GM19351 (cell line): ENCODE measurements around the gene HTD2.

Source experiments
- ATAC-seq: cut with Tn5 transposase; IDR thresholded peaks from one replicate; pipeline ENCODE4 v1.9.1; 2021; ENCODE audit warnings: mild to moderate bottlenecking, moderate library complexity; ENCODE audit not compliant: unreplicated experiment

HTD2 gene

DNA sequence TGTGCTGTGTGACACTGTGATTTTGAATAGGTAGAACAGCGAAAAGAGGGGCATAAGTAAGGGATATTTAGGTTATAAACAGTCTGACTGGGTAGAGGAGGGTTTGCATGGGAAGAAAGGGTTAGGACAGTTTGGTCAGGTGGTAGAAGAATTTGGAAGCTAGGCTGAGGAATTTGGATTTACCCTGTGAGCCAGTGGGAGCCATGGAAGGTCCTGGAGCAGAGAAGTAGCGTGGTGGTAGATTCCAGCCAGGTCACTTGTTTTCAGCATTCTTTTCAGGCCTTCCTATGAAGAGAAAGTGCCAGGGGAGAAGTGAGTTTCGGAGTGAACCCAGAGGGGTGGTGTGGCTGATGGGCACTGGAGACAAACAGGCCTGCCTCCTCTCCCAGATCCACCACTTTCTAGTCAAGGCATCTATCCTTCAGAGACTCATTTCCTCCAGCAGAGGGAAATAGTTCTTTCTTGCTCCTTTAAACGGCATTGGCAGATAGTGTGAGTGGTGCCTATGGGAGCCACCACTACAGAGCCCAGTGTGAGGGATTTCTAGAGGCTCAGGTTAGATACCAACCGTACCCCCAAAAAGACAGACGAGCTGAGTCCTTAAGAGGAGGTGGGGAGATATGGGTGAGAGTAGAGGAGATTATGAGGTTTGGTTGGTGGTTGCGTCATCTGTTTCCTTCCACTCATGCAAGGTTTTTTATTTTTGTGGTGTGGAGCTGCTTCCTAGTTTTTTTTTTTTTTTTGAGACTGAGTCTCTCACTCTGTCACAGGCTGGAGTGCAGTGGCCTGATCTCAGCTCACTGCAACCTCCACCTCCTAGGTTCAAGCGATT, 47.6 kb downstream of the HTD2 start:
- peak; percentile 23 for ATAC-seq

DNA sequence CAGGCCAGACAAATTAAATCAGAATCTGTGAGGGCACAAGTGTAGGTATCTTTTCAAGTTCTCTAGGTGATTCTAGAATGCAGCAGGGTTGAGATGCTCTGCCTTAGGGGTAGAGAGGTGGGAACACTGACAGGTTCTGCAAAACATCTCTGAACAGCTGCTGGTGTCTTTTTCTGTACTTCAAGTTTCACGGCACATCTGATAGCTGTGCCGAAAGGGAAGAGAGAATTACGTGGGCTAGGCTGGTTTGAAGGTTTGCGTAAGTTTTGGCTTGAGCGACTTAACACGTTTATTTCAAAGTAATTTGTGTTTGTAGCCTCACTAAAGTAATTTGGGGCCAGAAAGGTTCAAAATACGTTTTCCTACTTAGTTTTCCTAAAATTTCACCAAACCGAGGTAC, 48.9 kb downstream of the HTD2 start:
- peak; percentile 52 for ATAC-seq

DNA sequence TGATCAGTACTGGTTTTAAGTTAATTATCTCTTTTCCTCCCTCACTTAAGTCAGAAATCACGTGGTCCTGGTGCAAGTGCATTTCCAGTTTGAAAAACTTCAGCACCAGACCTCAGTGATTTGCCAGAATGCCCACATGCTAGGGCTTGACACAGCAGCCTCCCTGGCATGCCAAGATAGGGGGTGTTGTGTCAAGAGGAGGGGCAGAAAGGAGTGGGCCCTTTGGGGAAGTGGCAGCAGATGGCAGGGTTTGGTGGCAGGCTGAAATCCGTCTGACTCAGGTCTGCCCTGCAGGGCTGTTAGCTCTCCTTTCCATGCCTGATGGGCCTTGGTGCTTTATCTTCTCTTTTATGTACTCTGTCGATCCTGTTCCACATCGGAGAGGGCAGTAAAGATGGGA, 49.7 kb downstream of the HTD2 start:
- no peak for ATAC-seq

DNA sequence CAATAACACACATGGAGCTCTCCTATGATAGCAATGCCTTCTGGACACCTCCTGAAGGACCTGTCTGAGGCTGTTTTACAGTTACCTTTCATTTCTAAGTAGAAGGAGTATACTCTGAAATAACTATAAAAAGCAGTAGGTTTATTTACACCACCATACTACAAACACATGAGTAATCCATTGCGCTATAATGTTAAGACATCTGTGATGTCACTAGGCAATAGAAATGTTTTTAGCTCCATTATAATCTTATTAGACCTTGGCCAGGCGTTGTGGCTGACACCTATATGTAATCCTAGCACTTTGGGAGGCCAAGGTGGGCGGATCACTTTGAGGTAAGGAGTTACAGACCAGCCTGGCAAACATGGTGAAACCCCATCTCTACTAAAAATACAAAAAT, 51.1 kb downstream of the HTD2 start:
- no peak for ATAC-seq

DNA sequence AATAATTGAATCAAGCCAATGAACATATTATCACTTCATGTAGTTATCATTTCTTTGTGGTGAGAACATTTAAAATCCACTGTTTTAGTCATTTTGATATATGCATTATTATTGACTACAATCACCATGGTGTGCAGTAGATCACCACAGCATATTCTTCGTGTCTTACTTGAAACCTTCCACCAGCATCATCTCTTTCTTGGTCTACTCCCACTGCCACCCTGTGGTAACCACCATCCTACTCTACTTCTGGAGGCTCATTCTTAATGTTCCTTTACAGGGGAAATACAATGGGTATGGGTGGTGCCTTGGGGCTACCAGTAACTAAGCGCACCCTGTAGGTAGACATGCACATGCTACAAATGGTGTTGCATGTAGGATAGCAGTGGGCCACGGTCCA, 51.8 kb downstream of the HTD2 start:
- no peak for ATAC-seq

DNA sequence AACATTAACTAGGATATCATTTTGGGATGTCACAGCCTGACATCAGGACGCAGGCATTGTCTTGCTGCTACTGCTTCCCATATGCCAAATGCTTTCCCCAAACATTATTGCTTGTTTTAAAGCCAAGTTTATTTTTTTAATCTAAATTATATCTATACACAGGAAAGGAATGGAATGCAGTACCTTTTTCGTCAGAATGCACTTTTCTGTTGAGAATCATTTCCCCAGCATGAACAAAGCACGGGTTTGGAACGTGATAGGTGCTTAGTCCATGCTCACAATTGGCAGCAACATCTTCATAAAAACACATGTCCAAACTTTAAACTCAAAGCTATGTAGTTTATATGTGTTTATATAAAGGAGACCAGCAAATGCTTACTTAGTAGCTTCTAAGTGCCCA, 52.5 kb downstream of the HTD2 start:
- no peak for ATAC-seq

DNA sequence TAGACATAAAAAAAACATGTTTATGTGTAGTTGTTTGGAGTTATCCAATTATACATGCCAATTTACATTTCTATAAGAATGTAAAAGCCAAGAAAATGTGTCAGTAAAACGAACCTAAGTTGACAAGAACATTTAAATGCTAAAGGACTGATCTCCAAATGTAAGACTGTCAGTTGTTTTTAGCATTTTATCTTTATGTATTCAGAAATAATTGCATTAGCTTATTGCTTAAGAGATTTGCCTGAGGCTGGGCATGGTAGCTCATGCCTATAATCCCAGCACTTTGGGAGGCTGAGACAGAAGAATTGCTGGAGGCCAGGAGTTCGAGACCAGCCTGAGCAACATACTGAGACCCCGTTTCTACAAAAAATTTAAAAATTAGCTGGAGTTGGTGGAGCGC, 53.3 kb downstream of the HTD2 start:
- ATAC-seq: no peak

DNA sequence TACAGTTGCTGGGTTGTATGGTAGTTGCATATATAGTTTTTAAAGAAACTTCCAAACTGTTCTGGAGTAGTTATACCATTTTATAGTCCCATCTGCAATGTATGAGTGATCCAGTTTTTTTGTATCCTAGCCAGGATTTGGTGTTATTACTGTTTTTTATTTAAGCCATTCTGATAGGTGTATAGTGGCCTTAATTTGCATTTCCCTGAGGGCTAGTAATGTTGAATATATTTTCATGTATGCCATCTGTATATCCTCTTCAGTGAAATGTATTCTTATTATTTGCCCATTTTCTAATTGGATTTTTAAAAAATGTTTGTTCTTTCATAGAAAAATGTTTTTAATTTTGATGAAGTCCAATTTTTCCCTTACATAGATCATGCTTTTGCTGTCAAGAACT, 55.5 kb downstream of the HTD2 start:
- ATAC-seq: no peak

DNA sequence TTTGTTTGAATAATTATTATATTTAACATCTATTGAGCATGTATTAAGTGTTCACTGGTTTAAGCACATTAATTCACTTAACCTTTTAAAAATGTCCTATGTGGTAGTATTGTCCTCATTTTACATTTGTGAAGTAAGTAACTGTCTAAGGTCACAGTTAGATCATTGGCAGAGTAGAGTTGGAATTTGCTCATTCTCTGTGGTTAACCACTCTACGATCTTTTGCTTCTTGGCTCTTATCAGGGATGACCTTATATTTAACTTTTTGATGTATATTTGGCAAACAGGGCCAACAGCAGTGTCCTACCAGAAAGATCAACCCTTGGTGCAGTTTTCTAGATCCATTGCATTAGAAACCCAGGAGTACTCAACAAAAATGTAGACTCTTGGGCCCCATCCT, 60.4 kb downstream of the HTD2 start:
- no peak for ATAC-seq

DNA sequence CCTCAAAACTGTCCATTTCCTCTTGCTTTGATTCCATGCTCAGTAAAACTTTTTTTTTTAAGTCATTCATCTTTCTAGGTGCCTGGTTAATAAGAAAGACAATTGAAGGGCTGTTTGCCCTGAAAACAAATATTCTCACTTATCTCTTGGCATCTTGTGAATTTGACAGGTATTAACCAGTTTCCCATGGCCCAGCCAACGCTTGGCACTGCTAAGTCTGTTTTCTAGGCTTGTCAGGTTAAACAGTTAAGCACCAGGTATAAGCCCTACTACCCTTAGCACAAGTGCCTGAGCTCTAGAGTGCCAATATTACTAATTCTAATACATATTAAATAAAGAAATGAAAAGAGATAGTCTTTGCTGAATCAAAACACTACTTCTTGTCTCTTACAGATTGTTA, 62.7 kb downstream of the HTD2 start:
- no peak for ATAC-seq
